ENCODE measurements around the gene LRRC15.

LRRC15 gene

GRCh38 chr3:194369522-194370279 lies at the start of gene LRRC15:
Gene LRRC15 (minus strand): TSS chr3:194369743. CDS start chr3:194361043, 8,700 bp downstream.
- DNase-seq, result no peak

- DNase-seq, result no peak
Observed at GRCh38 chr3:194418671-194419070, 49.1 kb upstream of the LRRC15 start.

GRCh38 chr3:194407423-194407822 lies 37.9 kb upstream of the LRRC15 start:
- DNase-seq, result no peak

GRCh38 chr3:194405766-194406165 lies 36.2 kb upstream of the LRRC15 start:
- no peak for DNase-seq

- no peak for DNase-seq
Observed at GRCh38 chr3:194404365-194405140, 35.0 kb upstream of the LRRC15 start.

- DNase-seq, result no peak
Observed at GRCh38 chr3:194401868-194402329, 32.4 kb upstream of the LRRC15 start.

- DNase-seq, result no peak
Observed at GRCh38 chr3:194401346-194401745, 31.8 kb upstream of the LRRC15 start.

- no peak for DNase-seq
Observed at GRCh38 chr3:194399874-194400411, 30.4 kb upstream of the LRRC15 start.

GRCh38 chr3:194399166-194399565 lies 29.6 kb upstream of the LRRC15 start, which contains the start of gene GP5:
Gene GP5 (minus strand): TSS chr3:194399266. CDS start chr3:194398282, 984 bp downstream.
- no peak for DNase-seq

- no peak for DNase-seq
Observed at GRCh38 chr3:194397757-194398312, 28.3 kb upstream of the LRRC15 start.

GRCh38 chr3:194396859-194397756 lies 27.6 kb upstream of the LRRC15 start:
- DNase-seq, result no peak

- DNase-seq, result no peak
Observed at GRCh38 chr3:194396539-194396858, 27.0 kb upstream of the LRRC15 start.

- DNase-seq, result no peak
Observed at GRCh38 chr3:194395778-194396538, 26.4 kb upstream of the LRRC15 start.

- DNase-seq, result no peak
Observed at GRCh38 chr3:194395212-194395611, 25.7 kb upstream of the LRRC15 start.

- no peak for DNase-seq
Observed at GRCh38 chr3:194392576-194392975, 23.0 kb upstream of the LRRC15 start.

- DNase-seq, result no peak
Observed at GRCh38 chr3:194390835-194391234, 21.3 kb upstream of the LRRC15 start.

- no peak for DNase-seq
Observed at GRCh38 chr3:194389269-194389668, 19.7 kb upstream of the LRRC15 start.

- DNase-seq, result no peak
Observed at GRCh38 chr3:194387926-194388418, 18.4 kb upstream of the LRRC15 start.

GRCh38 chr3:194387276-194387675 lies 17.7 kb upstream of the LRRC15 start:
- DNase-seq, result no peak

- DNase-seq, result no peak
Observed at GRCh38 chr3:194386648-194387047, 17.1 kb upstream of the LRRC15 start.

GRCh38 chr3:194386066-194386465 lies 16.5 kb upstream of the LRRC15 start:
- DNase-seq, result no peak
